H9 (cell line): ENCODE data around the gene B3GLCT. TPM values are rescaled to one million over a fixed set of nuclear protein-coding genes. Genes with fewer than 3 reads are reported as not detected.

Source experiments
- DNase-seq: peaks from one replicate; pipeline ENCODE4 v3.0.0-alpha.2; 2017
- H2AFZ ChIP-seq: one replicate; pipeline ENCODE4 v1.6.1; 2013; ENCODE audit warnings: mild to moderate bottlenecking, low read length, control low read depth, moderate library complexity
- H2AK5ac ChIP-seq: 2 replicates; pipeline ENCODE4 v1.6.1; 2013; ENCODE audit warnings: low read length, control low read depth, mixed read lengths; ENCODE audit not compliant: insufficient read length
- H2BK120ac ChIP-seq: one replicate; pipeline ENCODE4 v1.6.1; 2013; ENCODE audit warnings: low read depth, mild to moderate bottlenecking, low read length, control low read depth, inconsistent platforms; ENCODE audit not compliant: poor library complexity, severe bottlenecking
- H2BK12ac ChIP-seq: 2 replicates; pipeline ENCODE4 v1.6.1; 2013; ENCODE audit warnings: low read length, control low read depth, mixed read lengths, low read depth; ENCODE audit not compliant: insufficient read length
- H2BK15ac ChIP-seq: 2 replicates; pipeline ENCODE4 v1.6.1; 2013; ENCODE audit warnings: low read depth, low read length, control low read depth
- H2BK20ac ChIP-seq: one replicate; pipeline ENCODE4 v1.6.1; 2013; ENCODE audit warnings: low read depth, mild to moderate bottlenecking, low read length, control low read depth, inconsistent platforms; ENCODE audit not compliant: poor library complexity, severe bottlenecking
- H2BK5ac ChIP-seq: 2 replicates; pipeline ENCODE4 v1.6.1; 2013; ENCODE audit warnings: low read length, control low read depth, mixed read lengths; ENCODE audit not compliant: insufficient read length
- H3K14ac ChIP-seq: 2 replicates; pipeline ENCODE4 v1.6.1; 2013; ENCODE audit warnings: low read length, control low read depth; ENCODE audit not compliant: insufficient read depth
- H3K18ac ChIP-seq: 2 replicates; pipeline ENCODE4 v1.6.1; 2013; ENCODE audit warnings: low read depth, mild to moderate bottlenecking, mixed read lengths, low read length, control low read depth; ENCODE audit not compliant: insufficient read length
- H3K23ac ChIP-seq: 2 replicates; pipeline ENCODE4 v1.6.1; 2013; ENCODE audit warnings: low read length, control low read depth, mixed read lengths, low read depth; ENCODE audit not compliant: insufficient read length
- H3K23me2 ChIP-seq: 2 replicates; pipeline ENCODE4 v1.6.1; 2013; ENCODE audit warnings: low read depth, mild to moderate bottlenecking, mixed read lengths, low read length, control low read depth; ENCODE audit not compliant: insufficient read length, poor library complexity, severe bottlenecking
- H3K27ac ChIP-seq: 2 replicates; pipeline ENCODE4 v1.5.1; 2013; ENCODE audit warnings: low read length, control low read depth, mixed read lengths, low read depth; ENCODE audit not compliant: insufficient read length
- H3K27me3 ChIP-seq: 2 replicates; pipeline ENCODE4 v1.6.1; 2013; ENCODE audit warnings: low read length, control low read depth, inconsistent platforms; ENCODE audit not compliant: insufficient read depth
- H3K4ac ChIP-seq: 2 replicates; pipeline ENCODE4 v1.6.1; 2013; ENCODE audit warnings: low read depth, mild to moderate bottlenecking, control low read depth, inconsistent platforms, low read length, moderate library complexity
- H3K4me1 ChIP-seq: 2 replicates; pipeline ENCODE4 v1.6.1; 2013; ENCODE audit warnings: low read length, control low read depth, inconsistent platforms; ENCODE audit not compliant: insufficient read depth
- H3K4me2 ChIP-seq: 2 replicates; pipeline ENCODE4 v1.6.1; 2013; ENCODE audit warnings: low read length, control low read depth, mixed read lengths; ENCODE audit not compliant: insufficient read length, insufficient read depth
- H3K56ac ChIP-seq: 2 replicates; pipeline ENCODE4 v1.6.1; 2013; ENCODE audit warnings: low read depth, mild to moderate bottlenecking, mixed read lengths, low read length, control low read depth; ENCODE audit not compliant: insufficient read length
- H3K79me1 ChIP-seq: 2 replicates; pipeline ENCODE4 v1.6.1; 2013; ENCODE audit warnings: low read depth, mild to moderate bottlenecking, moderate library complexity, low read length, control low read depth, inconsistent platforms; ENCODE audit not compliant: insufficient read depth, poor library complexity, severe bottlenecking
- H3K79me2 ChIP-seq: 2 replicates; pipeline ENCODE4 v1.6.1; 2013; ENCODE audit warnings: low read length, control low read depth, inconsistent platforms; ENCODE audit not compliant: insufficient read depth
- H3K9ac ChIP-seq: 2 replicates; pipeline ENCODE4 v1.6.1; 2013; ENCODE audit warnings: low read length, control low read depth, mixed read lengths; ENCODE audit not compliant: insufficient read length; ENCODE audit errors: extremely low read depth
- H3K9me3 ChIP-seq: one replicate; pipeline ENCODE4 v1.6.1; 2013; ENCODE audit warnings: low read depth, low read length, inconsistent platforms; ENCODE audit not compliant: control insufficient read depth
- H3T11ph ChIP-seq: one replicate; pipeline ENCODE4 v1.6.1; 2013; ENCODE audit warnings: mild to moderate bottlenecking, low read length, control low read depth, inconsistent platforms
- H4K20me1 ChIP-seq: one replicate; pipeline ENCODE4 v1.6.1; 2013; ENCODE audit not compliant: control insufficient read depth, insufficient read length, insufficient read depth
- H4K5ac ChIP-seq: 2 replicates; pipeline ENCODE4 v1.6.1; 2013; ENCODE audit warnings: low read depth, mild to moderate bottlenecking, mixed read lengths, low read length, control low read depth; ENCODE audit not compliant: insufficient read length
- H4K8ac ChIP-seq: replicated peaks from 2 replicates; pipeline ENCODE4 v1.6.1; 2013; ENCODE audit warnings: low read length, control low read depth, mixed read lengths, low read depth; ENCODE audit not compliant: insufficient read length
- H4K91ac ChIP-seq: 2 replicates; pipeline ENCODE4 v1.6.1; 2013; ENCODE audit warnings: low read depth, mild to moderate bottlenecking, moderate library complexity, mixed read lengths, low read length, control low read depth; ENCODE audit not compliant: insufficient read length
- H3K27ac Mint-ChIP-seq, 3 experiments: 2 replicates in 2 of 3; 3 replicates in 1 of 3; pipeline ENCODE4 v1.8.0; 2020 to 2021; ENCODE audit warnings: mixed read lengths in 3 of 3, mild to moderate bottlenecking in 1 of 3, moderate library complexity in 1 of 3
- H3K27me3 Mint-ChIP-seq: 2 replicates; pipeline ENCODE4 v1.8.0; 2021; ENCODE audit warnings: low read depth, mild to moderate bottlenecking, moderate library complexity, mixed read lengths
- H3K36me3 Mint-ChIP-seq, 3 experiments: 2 replicates in 2 of 3; 3 replicates in 1 of 3; pipeline ENCODE4 v1.8.0; 2020 to 2021; ENCODE audit warnings: low read depth in 3 of 3, mixed read lengths in 3 of 3; ENCODE audit not compliant: insufficient read depth in 1 of 3
- H3K4me1 Mint-ChIP-seq, 2 experiments: 2 replicates each; pipeline ENCODE4 v1.8.0; 2020; ENCODE audit warnings: mixed read lengths in 2 of 2
- H3K4me3 Mint-ChIP-seq, 2 experiments: 2 replicates in 1 of 2; 3 replicates in 1 of 2; pipeline ENCODE4 v1.8.0; 2020 to 2021; ENCODE audit warnings: mild to moderate bottlenecking in 2 of 2, mixed read lengths in 2 of 2, moderate library complexity in 1 of 2
- H3K9me3 Mint-ChIP-seq, 2 experiments: 2 replicates in 1 of 2; 3 replicates in 1 of 2; pipeline ENCODE4 v1.8.0; 2020; ENCODE audit warnings: mild to moderate bottlenecking in 2 of 2, mixed read lengths in 2 of 2, moderate library complexity in 1 of 2
- CTCF ChIP-seq: fragments of 200-600 bp; sonication (generic); conservative IDR thresholded peaks from 3 replicates; pipeline ENCODE4 v1.8.0; 2021; ENCODE audit warnings: antibody characterized with exemption, mild to moderate bottlenecking
- WGBS: extraction: QIAGEN DNeasy Blood & Tissue Kit; methylation state at CpG from one replicate; pipeline ENCODE4 v1.1.7; 2013; ENCODE audit warnings: missing lambda C conversion rate, low lambda C conversion rate, mixed read lengths; ENCODE audit not compliant: insufficient read length; ENCODE audit errors: extremely low coverage; 5-methylcytosine and 5-hydroxymethylcytosine counted together
- total RNA-seq: library from RNA; stranded (reverse); gene quantifications from 2 replicates; pipeline ENCODE4 v1.2.1, GENCODE V29; 2021

Gene B3GLCT
- total RNA-seq, 1 experiment from 2014 or later = 5.4 TPM

GRCh38 chr13:31201341-31202031 is 1.7 kb downstream of the B3GLCT start:
- Histone ChIP-seq H4K91ac (no peak overlapping the region), H3K79me2 (no peaks in the 10 kb centered on the region), H3T11ph (no peak overlapping the region), H2AFZ (no peak overlapping the region), H3K9ac (no peak overlapping the region), H3K18ac (no peak overlapping the region), H4K20me1 (no peaks in the 10 kb centered on the region), H3K14ac (no peak overlapping the region), H2BK15ac (no peak overlapping the region), H3K56ac (no peak overlapping the region), H4K5ac (no peak overlapping the region), H2BK5ac (no peak overlapping the region), H3K9me3 (no peaks in the 10 kb centered on the region), H3K27me3 (no peaks in the 10 kb centered on the region), H3K4ac (no peak overlapping the region), H3K4me1 (no peaks in the 10 kb centered on the region), H2AK5ac (no peak overlapping the region), H2BK12ac (no peak overlapping the region), H2BK120ac (no peak overlapping the region), H3K23me2 (no peaks in the 10 kb centered on the region), H3K4me2 (peak overlapping the region; percentile 26), H4K8ac (no peak overlapping the region), H3K79me1 (no peaks in the 10 kb centered on the region), H3K27ac (no peak overlapping the region), H2BK20ac (no peak overlapping the region), H3K23ac (no peak overlapping the region)
- no CpG with 5 or more reads among the region's 7 CpGs for WGBS
- Mint-ChIP-seq H3K4me3 (peak overlapping the region; percentile 70 to 82), H3K27ac (no peak overlapping the region), H3K4me1 (peaks cover 20 to 24% of the 10 kb centered on the region in 2 experiments), H3K27me3 (peaks cover 6% of the 10 kb centered on the region; the same call in 1 of the 2 replicates), H3K36me3 (peaks cover 0 to 2% (median 0%) of the 10 kb centered on the region in 3 experiments; a peak in 3 of 7 replicates), H3K9me3 (peaks cover 0 to 2% of the 10 kb centered on the region in 2 experiments; a peak in 3 of 5 replicates)
- TF ChIP-seq CTCF = no peak
- no peak for DNase-seq
